ENCODE results near the gene TP53I3.

TP53I3 gene

DNA sequence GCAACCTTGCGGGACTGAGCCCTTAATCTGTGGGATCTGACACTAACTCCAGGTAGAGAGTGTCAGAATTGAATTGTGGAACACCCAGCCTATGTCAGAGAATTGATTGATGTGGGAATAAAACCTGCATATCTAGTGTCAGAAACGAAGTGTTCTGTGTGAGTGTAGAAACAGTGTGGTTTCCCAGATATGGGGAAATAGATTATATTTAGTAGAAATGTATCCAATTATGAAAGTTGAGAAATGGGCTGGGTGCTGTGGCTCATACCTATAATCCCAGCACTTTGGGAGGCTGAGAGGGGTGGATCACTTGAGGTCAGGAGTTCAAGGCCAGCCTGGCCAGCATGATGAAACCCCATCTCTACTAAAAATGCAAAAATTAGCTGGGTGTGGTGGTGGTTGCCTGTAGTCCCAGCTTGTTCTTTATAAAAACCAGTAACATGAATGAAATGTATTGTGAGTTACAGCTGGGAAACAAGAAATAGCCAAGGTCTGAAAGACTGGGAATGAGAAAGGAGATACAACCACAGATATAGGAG, 4.3 kb upstream of the TP53I3 start:
- H3K4me3 ChIP-seq (replicated peaks; ENCODE audit: low read depth, low read length), result no peak overlapping the region
- DNase-seq (ENCODE audit: extremely low read depth, low read depth), result no peak
- TF ChIP-seq, protein P1, sequence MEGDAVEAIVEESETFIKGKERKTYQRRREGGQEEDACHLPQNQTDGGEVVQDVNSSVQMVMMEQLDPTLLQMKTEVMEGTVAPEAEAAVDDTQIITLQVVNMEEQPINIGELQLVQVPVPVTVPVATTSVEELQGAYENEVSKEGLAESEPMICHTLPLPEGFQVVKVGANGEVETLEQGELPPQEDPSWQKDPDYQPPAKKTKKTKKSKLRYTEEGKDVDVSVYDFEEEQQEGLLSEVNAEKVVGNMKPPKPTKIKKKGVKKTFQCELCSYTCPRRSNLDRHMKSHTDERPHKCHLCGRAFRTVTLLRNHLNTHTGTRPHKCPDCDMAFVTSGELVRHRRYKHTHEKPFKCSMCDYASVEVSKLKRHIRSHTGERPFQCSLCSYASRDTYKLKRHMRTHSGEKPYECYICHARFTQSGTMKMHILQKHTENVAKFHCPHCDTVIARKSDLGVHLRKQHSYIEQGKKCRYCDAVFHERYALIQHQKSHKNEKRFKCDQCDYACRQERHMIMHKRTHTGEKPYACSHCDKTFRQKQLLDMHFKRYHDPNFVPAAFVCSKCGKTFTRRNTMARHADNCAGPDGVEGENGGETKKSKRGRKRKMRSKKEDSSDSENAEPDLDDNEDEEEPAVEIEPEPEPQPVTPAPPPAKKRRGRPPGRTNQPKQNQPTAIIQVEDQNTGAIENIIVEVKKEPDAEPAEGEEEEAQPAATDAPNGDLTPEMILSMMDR (IDR thresholded peaks at IDR 0.05; ENCODE audit: low read depth, low read length, missing control alignments), result no peak

DNA sequence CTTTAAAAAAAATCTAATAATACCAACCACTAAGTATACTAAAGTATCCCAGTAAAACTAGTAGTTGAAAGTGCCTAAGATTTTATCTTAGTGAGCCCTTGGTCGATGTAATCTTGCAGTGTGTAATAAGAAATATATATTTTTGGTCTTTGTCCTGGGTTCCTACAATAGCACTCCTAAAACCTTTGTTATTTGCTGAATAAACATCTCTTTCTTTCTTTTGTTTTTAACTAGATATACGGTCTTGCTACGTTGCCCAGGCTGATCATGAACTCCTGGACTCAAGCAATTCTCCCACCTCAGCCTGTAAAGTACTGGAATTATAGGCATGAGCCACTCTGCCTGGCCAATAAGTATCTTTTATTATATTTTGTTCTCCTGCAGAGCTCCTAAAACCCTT, 2.4 kb upstream of the TP53I3 start:
- no peak for DNase-seq (ENCODE audit: extremely low read depth, low read depth)
- H3K4me3 ChIP-seq (replicated peaks; ENCODE audit: low read depth, low read length), result no peak overlapping the region
- TF ChIP-seq, protein P1 (IDR thresholded peaks at IDR 0.05; ENCODE audit: low read depth, low read length, missing control alignments), result no peak

DNA sequence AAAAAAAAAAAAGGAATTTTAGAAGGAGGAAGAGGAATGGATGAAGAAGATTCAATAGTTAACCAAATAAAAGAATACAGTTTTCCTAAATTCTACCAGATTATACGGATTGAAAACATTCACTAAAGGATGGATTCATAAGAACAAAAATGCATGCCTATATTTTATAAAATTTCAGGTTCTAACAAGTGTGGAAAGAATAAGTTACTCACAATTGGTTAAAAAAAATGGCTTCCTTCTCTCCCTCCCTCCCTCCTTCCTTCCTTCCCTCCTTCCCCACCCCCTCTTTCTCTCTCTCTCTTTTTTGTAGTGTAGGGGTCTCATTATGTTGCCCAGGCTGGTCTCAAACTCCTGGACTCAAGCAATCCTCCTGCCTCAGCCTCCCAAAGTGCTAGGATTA, 1.6 kb upstream of the TP53I3 start:
- TF ChIP-seq, protein P1 (IDR thresholded peaks at IDR 0.05; ENCODE audit: low read depth, low read length, missing control alignments), result no peak
- H3K4me3 ChIP-seq (replicated peaks; ENCODE audit: low read depth, low read length), result no peak overlapping the region
- DNase-seq (ENCODE audit: extremely low read depth, low read depth), result no peak

DNA sequence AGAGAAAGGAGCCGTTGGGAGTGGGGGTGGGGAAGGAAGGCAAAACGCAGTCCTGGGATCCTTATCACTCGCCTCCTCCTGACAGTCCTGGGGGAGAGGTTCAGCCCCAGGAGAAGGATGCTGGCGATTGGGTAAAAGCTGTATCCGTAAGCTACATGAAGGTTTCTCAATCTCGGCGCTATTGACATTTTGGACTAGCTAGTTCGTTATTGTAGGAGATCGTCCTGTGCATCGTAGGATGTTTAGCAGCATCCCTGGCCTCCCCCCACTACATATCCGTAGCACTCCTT, 511 bp upstream of the TP53I3 start:
- no peak for DNase-seq (ENCODE audit: extremely low read depth, low read depth)
- TF ChIP-seq, protein P1 (IDR thresholded peaks at IDR 0.05; ENCODE audit: low read depth, low read length, missing control alignments), result no peak
- peak overlapping the region; percentile 73 for H3K4me3 ChIP-seq (replicated peaks; ENCODE audit: low read depth, low read length)

DNA sequence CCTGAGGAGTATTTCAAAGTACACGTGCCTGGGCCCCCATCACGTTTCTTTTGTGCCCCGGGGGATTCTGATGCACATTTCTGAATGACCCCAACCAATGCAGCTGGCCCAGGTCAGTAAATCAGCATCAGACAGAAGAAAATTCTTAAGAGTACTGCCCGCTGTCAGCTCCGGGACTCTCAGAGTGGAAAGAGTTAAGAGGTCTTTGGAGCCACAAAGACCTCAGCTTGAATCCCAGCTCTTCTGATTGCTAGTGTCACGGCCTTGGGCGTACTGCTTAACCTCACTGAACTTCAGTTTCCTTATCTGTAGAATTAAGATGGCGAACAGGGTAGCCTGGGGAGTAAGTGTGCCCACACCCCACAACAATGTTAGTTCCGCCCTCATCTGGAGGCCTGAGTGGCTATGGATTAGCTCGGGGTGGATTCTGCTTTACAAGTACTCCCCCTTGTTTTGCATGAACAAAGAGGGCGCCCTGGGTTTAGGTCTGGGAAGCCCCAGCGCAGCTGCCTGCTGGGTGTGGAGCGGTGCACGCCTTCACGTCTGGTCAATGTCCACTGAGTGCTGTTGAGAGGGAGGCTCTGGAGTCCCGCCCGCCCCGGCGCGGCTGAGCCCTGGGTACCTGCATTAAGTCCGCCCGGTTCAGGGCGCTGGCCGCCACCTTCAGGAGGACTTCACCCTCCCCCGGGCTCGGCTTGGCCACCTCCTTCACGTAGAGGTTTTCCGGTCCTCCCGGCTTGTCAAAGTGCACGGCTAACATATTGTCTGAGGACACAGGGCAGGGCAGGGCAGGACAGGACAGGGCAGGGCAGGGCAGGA, 858 bp downstream of the TP53I3 start:
- TF ChIP-seq, protein P1 (IDR thresholded peaks at IDR 0.05; ENCODE audit: low read depth, low read length, missing control alignments), result no peak
- peak; percentile 64 for DNase-seq (ENCODE audit: extremely low read depth, low read depth)
- peak overlapping the region; percentile 73 for H3K4me3 ChIP-seq (replicated peaks; ENCODE audit: low read depth, low read length)

DNA sequence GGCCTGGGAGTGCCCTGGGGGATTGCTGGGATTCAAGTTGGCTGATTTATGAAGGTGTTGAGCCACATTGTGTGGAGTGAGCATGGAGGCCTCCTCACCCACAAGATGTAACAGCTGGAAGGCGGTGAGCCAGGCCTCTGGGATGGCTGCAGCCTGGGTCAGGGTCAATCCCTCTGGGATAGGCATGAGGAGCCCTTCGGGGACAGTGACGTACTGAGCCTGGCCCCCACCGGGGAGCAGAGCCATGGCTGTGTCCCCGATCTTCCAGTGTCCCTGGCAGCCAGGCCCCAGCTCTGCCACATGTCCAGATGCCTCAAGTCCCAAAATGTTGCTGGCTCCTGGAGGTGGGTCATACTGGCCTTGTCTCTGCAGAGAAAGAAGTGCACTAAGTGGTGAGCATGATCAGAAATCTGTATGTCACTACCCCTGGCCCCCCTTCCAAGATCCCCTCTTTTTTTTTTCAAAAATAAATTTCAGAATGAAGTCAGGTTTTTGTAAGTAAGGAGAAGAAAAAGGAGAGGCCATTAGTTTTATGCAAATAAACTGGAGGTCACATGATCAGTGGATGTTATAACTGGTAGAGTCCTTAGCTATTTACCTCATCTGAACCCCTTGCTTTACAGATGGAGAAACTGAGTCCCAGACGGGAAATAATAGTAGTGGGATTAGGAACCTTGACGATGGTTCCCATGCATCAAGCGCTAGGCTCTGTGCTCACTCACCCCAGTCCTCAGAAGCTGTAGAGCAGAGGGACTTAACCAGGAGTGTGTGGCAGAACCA, 1.7 kb downstream of the TP53I3 start:
- DNase-seq (ENCODE audit: extremely low read depth, low read depth), result no peak
- TF ChIP-seq, protein P1 (IDR thresholded peaks at IDR 0.05; ENCODE audit: low read depth, low read length, missing control alignments), result no peak
- H3K4me3 ChIP-seq (replicated peaks; ENCODE audit: low read depth, low read length), result peak overlapping the region; percentile 73

All from HFF-Myc (cell line).